OCI-LY7 (cell line): ENCODE measurements around the gene SERPINB2.

ENCODE experiments used
- EZH2phosphoT487 ChIP-seq: fragments of 200-600 bp; sonication (generic); IDR thresholded peaks from 2 replicates; pipeline ENCODE4 v1.6.1; 2018; ENCODE audit warnings: low read depth, borderline replicate concordance, mild to moderate bottlenecking, mixed run types, antibody characterized with exemption, low read length, moderate library complexity, mixed read lengths
- TF ChIP-seq, protein P1 (sequence below): fragments of 200-600 bp; sonication (generic); conservative IDR thresholded peaks from 2 replicates; pipeline ENCODE4 v1.5.1; 2014; ENCODE audit warnings: mild to moderate bottlenecking, antibody characterized with exemption, low read length, moderate library complexity, mixed read lengths

DNA sequence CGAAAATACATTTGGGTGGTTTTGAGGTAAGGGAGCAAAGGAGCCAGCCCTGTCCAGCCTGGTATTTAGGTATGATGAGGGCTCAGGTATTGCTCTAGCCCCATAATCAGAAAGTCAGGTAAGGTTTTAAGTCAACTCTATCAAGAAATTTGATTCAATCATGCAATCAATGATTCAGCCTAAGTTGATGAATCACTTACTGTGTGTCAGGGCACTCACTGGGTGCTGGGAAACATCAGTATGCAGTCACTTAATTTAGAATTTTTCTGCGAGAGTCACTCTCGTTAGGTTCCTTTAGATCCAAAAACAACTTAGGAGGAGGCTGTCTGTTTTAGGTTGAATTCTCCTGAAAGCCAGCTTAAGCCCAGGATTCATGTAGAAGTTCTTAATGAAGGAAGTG is 17.7 kb upstream of the SERPINB2 start:
- TF ChIP-seq, protein P1, sequence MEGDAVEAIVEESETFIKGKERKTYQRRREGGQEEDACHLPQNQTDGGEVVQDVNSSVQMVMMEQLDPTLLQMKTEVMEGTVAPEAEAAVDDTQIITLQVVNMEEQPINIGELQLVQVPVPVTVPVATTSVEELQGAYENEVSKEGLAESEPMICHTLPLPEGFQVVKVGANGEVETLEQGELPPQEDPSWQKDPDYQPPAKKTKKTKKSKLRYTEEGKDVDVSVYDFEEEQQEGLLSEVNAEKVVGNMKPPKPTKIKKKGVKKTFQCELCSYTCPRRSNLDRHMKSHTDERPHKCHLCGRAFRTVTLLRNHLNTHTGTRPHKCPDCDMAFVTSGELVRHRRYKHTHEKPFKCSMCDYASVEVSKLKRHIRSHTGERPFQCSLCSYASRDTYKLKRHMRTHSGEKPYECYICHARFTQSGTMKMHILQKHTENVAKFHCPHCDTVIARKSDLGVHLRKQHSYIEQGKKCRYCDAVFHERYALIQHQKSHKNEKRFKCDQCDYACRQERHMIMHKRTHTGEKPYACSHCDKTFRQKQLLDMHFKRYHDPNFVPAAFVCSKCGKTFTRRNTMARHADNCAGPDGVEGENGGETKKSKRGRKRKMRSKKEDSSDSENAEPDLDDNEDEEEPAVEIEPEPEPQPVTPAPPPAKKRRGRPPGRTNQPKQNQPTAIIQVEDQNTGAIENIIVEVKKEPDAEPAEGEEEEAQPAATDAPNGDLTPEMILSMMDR, result no peak
- no peak for TF ChIP-seq EZH2phosphoT487
